Central memory CD8-positive, alpha-beta T cell (primary cell): ENCODE results near the gene MALRD1.

Source experiments
- ATAC-seq: fragments of 150-1000 bp; cut with Tn5 transposase; replicated peaks from 2 replicates; pipeline ENCODE4 v1.10.0; 2022; ENCODE audit warnings: mild to moderate bottlenecking, moderate FRiP score, moderate number of reproducible peaks; ENCODE audit not compliant: poor library complexity, severe bottlenecking; ENCODE audit errors: extremely low read depth
- DNase-seq, 2 donors: peaks; one replicate each; pipeline ENCODE4 v3.0.0; 2021; ENCODE audit warnings: low spot score in 2 of 2
- H3K27ac Mint-ChIP-seq: one replicate; pipeline ENCODE4 v1.8.0; 2022; ENCODE audit warnings: low read depth, mild to moderate bottlenecking, moderate library complexity, mixed read lengths
- H3K27me3 Mint-ChIP-seq: one replicate; pipeline ENCODE4 v1.8.0; 2022; ENCODE audit warnings: mixed read lengths
- H3K36me3 Mint-ChIP-seq: one replicate; pipeline ENCODE4 v1.8.0; 2022; ENCODE audit warnings: mild to moderate bottlenecking, moderate library complexity, mixed read lengths; ENCODE audit not compliant: insufficient read depth
- H3K4me1 Mint-ChIP-seq: one replicate; pipeline ENCODE4 v1.8.0; 2022; ENCODE audit warnings: mixed read lengths
- H3K4me3 Mint-ChIP-seq: one replicate; pipeline ENCODE4 v1.8.0; 2022; ENCODE audit warnings: mild to moderate bottlenecking, moderate library complexity, mixed read lengths
- H3K9me3 Mint-ChIP-seq: one replicate; pipeline ENCODE4 v1.8.0; 2022; ENCODE audit warnings: mixed read lengths

MALRD1 gene

DNA sequence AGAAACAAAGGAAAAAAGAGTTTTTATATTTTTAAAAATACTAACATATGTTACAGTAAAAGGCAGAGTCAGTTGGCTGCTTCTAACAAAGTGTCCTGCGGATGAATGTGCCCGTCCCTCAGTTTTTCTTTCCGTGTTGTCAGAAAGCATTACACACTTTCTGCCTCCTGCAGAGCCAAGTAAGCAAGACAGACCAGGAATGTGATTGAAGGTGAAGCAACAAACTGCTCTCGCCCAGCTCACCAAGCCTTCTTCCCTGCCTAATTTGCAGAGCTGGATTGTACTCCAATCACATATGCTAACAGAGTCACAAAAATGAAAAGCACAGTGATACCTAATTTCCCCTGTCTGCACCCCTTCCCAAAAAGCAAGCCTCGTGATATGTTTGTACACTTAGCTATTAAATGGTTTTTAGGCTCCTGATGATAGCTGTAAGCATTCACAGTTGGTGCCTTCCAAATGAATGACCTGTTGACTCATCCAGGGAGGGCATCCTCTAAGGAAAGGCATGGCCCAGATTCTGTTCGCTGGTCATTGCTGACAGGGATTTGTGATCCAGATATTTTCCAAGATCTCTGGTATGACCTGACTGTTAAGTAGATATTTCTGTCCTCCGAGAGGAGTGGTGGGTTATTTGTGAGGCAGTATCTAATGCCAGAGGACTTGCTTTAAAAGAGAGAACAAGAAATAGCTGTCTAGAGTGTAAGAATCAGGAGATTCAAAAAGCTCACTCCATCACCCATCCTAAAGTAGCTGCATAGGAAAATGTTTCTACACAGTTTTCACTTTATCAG is 580.4 kb downstream of the MALRD1 start:
- no peak overlapping the region for H3K4me3 Mint-ChIP-seq
- H3K27ac Mint-ChIP-seq, result no peak overlapping the region
- peaks cover 14% of the 10 kb centered on the region for H3K9me3 Mint-ChIP-seq
- no peaks in the 10 kb centered on the region for H3K4me1 Mint-ChIP-seq
- H3K27me3 Mint-ChIP-seq, result no peaks in the 10 kb centered on the region
- H3K36me3 Mint-ChIP-seq, result peaks cover 2% of the 10 kb centered on the region
- DNase-seq (no peak), ATAC-seq (no peak)

DNA sequence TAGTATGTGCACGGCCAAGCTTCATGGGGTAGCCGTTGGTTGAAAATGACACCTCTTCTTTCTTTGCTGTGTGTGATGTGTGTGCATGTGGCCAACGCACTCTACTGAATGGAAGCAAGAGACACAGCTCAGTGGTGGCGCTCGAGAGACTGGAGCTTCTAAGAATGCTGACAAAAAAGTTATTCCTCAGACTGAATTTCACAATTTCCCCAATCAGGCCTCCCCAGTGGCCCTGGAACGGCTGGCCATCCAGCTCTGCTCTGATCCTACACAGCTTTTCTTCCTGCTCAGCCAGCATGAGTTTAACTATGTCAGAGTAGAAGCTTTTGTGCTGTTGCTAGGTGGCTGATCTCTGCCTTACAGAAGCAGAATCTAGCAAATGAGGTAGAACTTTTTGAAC is 581.0 kb downstream of the MALRD1 start:
- H3K4me1 Mint-ChIP-seq, result no peaks in the 10 kb centered on the region
- H3K36me3 Mint-ChIP-seq, result peaks cover 2% of the 10 kb centered on the region
- DNase-seq (no peak), ATAC-seq (no peak)
- no peak overlapping the region for H3K27ac Mint-ChIP-seq
- H3K27me3 Mint-ChIP-seq, result no peaks in the 10 kb centered on the region
- H3K4me3 Mint-ChIP-seq, result no peak overlapping the region
- peaks cover 13% of the 10 kb centered on the region for H3K9me3 Mint-ChIP-seq

DNA sequence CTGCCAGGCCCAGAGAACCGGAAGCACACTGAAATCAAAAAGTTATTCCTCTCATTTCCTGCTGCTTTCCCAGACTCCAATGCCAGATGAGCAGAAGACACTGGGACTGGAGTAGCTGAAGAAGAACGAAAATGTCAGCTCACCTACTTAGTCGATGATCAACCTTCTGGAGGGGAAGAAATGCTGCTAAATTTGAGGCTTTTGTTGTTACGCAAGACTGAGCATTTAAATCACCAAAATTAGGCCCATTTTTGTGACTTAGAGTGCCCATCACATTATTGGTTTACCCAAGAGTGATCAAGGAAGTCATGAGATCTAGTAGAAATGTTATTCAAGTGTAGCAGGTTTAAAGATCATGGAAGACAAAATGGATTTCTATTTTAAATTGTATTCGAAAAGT is 585.6 kb downstream of the MALRD1 start:
- Mint-ChIP-seq H3K27me3 (no peaks in the 10 kb centered on the region), H3K4me3 (no peak overlapping the region), H3K27ac (no peak overlapping the region), H3K9me3 (peaks cover 14% of the 10 kb centered on the region), H3K4me1 (no peaks in the 10 kb centered on the region), H3K36me3 (peaks cover 4% of the 10 kb centered on the region)
- ATAC-seq (no peak), DNase-seq (no peak)

DNA sequence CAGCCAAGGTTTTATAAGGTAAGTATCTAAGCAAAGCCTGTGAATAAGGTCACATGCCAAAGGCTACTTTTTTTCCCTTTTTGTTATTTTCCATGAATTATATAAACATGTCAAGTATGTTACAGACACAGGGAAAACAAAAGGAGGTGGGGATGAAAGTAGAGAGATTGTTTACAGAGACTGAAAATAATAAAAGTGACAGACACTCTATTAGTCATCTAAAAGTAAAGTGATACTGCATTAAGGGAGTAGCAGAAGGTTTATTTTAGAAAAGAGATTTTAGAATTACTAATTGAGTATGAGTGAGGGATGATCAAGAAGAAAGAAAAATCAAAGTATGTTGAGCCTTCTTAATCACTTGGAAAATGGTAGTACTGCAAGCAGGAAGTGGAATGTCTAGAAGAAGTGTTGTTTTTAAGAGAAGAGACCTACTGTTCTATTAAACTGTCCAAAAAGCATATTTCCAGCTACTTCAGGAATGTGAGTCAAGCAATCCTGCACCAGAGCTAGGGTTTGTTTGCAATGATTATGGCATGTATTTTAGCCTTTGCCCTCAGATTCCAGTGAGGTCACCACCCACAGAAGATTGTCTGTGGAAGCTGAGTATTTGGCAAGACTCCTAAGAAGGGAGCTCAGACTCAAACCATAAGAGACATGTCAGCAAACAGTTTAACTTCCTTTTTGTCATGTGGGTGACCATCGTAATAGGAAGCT is 589.7 kb downstream of the MALRD1 start:
- Mint-ChIP-seq H3K9me3 (peaks cover 14% of the 10 kb centered on the region), H3K4me1 (no peaks in the 10 kb centered on the region), H3K27ac (no peak overlapping the region), H3K27me3 (no peaks in the 10 kb centered on the region), H3K36me3 (peaks cover 2% of the 10 kb centered on the region), H3K4me3 (no peak overlapping the region)
- ATAC-seq (no peak), DNase-seq (no peak)

DNA sequence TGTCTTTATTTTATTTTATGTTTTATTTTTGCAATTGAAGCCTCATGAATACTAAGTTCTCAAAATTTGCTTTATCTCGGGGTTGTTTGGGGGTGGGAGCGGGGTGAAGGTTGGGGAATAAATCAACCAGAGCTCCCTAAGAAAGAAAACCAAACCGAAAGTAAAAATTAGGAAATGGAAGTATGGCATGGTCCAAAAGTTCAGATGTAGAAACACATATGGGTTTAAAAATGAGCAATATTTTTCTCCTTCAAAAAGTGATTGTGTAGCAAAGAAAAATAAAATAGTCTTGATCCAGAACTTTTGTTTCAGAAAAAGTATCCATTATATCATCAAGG is 590.3 kb downstream of the MALRD1 start:
- Mint-ChIP-seq H3K9me3 (peaks cover 18% of the 10 kb centered on the region), H3K27ac (no peak overlapping the region), H3K4me3 (no peak overlapping the region), H3K4me1 (no peaks in the 10 kb centered on the region), H3K27me3 (no peaks in the 10 kb centered on the region), H3K36me3 (peaks cover 2% of the 10 kb centered on the region)
- DNase-seq, result no peak
- ATAC-seq, result no peak

DNA sequence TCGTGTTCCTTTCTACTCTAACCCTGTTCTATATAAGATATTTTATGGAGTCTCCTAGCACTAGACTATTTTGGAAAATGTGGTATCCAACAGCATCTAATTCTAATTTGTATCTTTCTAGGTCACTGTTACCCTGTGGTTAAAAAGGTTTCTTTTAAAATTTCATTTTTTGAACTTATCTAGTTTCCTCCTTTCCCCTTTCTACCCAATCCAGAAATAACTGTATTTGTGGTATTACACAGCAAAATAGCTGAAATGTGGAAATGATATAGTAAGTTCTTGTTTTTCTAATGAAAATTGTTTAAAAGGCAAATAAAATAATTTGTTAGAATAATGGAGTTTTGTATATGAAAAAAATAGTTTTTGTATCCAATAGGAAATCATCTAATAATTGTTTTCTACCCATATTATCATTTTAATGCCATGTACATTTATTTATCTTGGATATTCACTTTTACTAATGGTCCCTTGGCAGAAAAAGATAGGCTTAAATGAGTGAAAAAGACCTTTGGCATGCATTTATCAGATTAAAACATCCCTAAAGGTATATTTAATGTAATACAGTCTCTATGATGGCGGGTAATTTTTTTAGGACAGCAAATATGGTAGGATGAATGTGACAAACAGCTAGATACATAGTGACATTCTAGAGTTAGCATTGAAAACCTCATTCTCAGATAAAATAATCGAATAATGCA is 592.1 kb downstream of the MALRD1 start:
- no peak for DNase-seq
- Mint-ChIP-seq H3K4me3 (no peak overlapping the region), H3K27me3 (no peaks in the 10 kb centered on the region), H3K36me3 (no peaks in the 10 kb centered on the region), H3K27ac (no peak overlapping the region), H3K4me1 (no peaks in the 10 kb centered on the region), H3K9me3 (peaks cover 13% of the 10 kb centered on the region)
- ATAC-seq, result no peak

DNA sequence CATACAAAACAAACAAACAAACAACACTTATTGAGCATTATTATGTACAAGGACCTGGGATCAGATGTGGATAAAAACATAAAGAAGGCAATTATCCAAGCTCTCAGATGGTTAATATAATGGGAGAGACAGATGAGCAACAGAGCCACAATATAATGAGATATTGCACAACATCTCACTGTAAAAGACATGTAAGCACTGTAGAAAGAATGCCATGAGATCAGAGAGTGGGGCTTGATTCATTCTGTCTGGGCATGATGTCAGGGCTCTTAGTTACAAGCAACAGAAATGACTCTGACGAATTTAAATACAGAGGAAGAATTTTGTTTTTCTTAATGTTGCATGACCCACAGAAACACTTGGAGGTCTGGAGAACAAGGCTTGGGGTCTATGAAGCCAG is 602.9 kb downstream of the MALRD1 start:
- no peak overlapping the region for H3K27ac Mint-ChIP-seq
- no peak for ATAC-seq
- no peaks in the 10 kb centered on the region for H3K27me3 Mint-ChIP-seq

DNA sequence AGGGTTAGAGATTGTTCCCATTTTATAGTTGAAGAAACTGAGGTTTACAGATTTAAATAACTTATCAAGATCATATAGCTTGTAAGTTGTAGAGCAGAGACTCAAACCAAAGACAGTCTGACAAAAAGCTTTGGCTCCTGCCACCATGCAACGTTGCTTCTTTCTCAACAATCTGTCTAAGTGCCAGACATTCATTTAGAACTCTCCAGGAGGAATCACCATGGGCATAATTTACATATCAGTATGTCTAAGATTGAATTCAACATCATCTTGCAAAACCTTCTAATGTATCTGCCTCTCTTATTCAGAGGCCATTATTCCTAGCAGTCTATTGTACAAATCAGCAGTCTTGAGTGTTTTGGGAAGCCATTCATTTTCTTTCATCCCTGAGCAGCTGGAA is 604.1 kb downstream of the MALRD1 start:
- no peak for DNase-seq
- Mint-ChIP-seq H3K4me3 (no peak overlapping the region), H3K36me3 (no peaks in the 10 kb centered on the region), H3K9me3 (peaks cover 5% of the 10 kb centered on the region), H3K4me1 (no peaks in the 10 kb centered on the region), H3K27ac (no peak overlapping the region), H3K27me3 (no peaks in the 10 kb centered on the region)
- no peak for ATAC-seq

More for the DNA sequence above, 602.9 kb downstream of the MALRD1 start:
- Mint-ChIP-seq H3K4me1 (no peaks in the 10 kb centered on the region), H3K9me3 (peaks cover 5% of the 10 kb centered on the region), H3K4me3 (no peak overlapping the region), H3K36me3 (no peaks in the 10 kb centered on the region)
- DNase-seq, result no peak

DNA sequence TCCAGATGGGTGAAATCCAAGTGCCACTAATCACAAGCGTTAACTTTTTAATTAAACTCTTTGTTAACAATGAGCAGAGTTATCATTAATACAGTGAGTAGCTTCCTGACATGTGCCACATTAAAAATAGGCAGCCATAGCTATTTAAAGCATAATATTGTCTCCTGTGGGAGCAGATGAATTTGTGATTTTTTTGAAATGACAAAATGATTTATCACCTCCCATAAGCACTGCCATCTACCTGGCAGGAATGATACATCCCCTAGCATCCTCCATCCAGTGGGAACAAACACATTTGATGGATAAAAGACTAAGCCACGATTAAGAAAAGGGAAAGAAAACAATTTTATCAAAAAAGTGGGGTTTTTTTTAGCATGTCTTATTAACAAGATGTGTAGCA is 605.3 kb downstream of the MALRD1 start:
- Mint-ChIP-seq H3K4me1 (no peaks in the 10 kb centered on the region), H3K9me3 (peaks cover 3% of the 10 kb centered on the region), H3K36me3 (no peaks in the 10 kb centered on the region), H3K4me3 (no peak overlapping the region), H3K27me3 (no peaks in the 10 kb centered on the region), H3K27ac (no peak overlapping the region)
- ATAC-seq (no peak), DNase-seq (no peak)

DNA sequence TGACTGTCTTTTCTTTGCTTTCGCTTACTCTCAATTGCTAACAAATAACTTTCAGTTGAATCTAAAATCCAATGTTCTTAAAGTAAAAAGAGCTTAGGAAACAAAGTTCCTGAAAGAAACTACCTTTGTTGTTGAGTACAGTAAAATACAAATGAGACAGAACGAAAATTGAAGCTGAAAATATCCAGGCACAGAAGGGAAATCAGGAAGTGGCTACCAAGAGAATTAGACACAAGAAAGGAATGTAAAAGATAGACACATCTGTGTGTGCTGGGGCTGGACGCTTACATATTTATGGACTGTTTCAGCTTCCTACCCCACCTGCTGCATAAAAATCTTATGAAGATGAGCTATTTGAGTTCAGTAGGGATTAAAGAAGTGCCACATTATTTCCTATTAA is 606.0 kb downstream of the MALRD1 start:
- Mint-ChIP-seq H3K4me1 (no peaks in the 10 kb centered on the region), H3K27me3 (no peaks in the 10 kb centered on the region), H3K4me3 (no peak overlapping the region), H3K27ac (no peak overlapping the region), H3K36me3 (no peaks in the 10 kb centered on the region), H3K9me3 (no peaks in the 10 kb centered on the region)
- DNase-seq (no peak), ATAC-seq (no peak)

DNA sequence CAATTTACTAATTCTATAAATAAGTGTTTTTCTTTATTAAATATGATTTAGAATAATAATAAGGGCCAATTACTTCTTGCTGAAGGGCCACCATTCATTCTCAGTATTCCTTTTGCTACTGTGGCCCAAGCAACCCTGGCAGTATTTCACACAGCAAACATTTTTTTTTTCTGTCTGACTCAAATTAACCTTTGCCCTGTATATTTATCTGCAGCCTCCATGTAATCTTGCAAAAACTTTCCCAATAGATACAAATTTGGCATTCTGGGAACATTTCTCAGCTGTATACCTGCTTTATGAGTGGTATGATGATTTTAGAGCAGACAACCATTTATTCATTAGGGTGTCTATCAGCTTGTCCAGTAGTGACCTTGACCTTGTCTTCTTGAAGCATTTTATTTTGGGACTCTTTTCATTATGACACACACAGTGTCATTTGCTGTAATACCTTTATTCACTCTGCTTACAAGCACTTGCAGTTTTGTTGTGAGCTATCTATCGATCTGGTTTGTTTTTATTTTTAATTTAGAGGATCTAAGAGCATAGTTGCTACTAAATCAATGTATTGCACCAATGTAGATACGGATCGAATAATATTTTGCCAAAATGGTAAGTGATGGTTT is 607.9 kb downstream of the MALRD1 start:
- Mint-ChIP-seq H3K36me3 (no peaks in the 10 kb centered on the region), H3K27ac (no peak overlapping the region)

DNA sequence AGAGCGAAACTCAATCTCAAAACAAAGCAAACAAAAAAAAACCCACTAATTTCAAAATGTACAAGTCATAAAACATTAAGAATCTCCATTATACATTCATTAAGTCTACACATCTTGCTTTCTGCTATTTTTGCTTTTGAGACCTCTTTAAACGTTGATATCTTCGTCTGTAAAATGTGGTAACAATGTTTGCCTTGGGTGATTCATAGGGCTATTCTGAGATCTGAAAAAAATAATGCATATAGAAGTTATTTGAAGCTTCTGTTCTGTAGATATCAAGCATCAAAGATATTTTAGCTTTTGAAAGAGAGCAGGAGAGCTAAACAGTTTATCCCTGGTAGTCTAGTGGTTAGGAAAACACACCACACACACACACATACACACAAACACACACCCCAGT is 609.5 kb downstream of the MALRD1 start:
- no peaks in the 10 kb centered on the region for H3K9me3 Mint-ChIP-seq
- no peak for ATAC-seq
- H3K27me3 Mint-ChIP-seq, result no peaks in the 10 kb centered on the region
- H3K4me3 Mint-ChIP-seq, result no peak overlapping the region
- H3K27ac Mint-ChIP-seq, result no peak overlapping the region
- no peaks in the 10 kb centered on the region for H3K36me3 Mint-ChIP-seq
- DNase-seq, result no peak
- H3K4me1 Mint-ChIP-seq, result no peaks in the 10 kb centered on the region

More for the DNA sequence above, 607.9 kb downstream of the MALRD1 start:
- ATAC-seq (no peak), DNase-seq (no peak)
- Mint-ChIP-seq H3K4me1 (no peaks in the 10 kb centered on the region), H3K4me3 (no peak overlapping the region), H3K9me3 (no peaks in the 10 kb centered on the region), H3K27me3 (no peaks in the 10 kb centered on the region)
